HG03135 (cell line): ENCODE results near the gene LELP1.
"Not testable (repeated sequence)": the region's sequence is repeated elsewhere in the genome, so short reads cannot be mapped to it uniquely, and the experiment has no call there.

Experiments
- ATAC-seq: cut with Tn5 transposase; IDR thresholded peaks from one replicate; pipeline ENCODE4 v1.9.1; 2021; ENCODE audit warnings: mild to moderate bottlenecking, moderate library complexity; ENCODE audit not compliant: unreplicated experiment

The LELP1 gene

GRCh38 chr1:153203130-153203529 lies at the start of gene LELP1:
Gene LELP1, plus strand, starts transcription at chr1:153203430. Its CDS starts 1,278 bp downstream, at chr1:153204708.
- ATAC-seq, result no peak

GRCh38 chr1:153155541-153155940 lies 47.7 kb upstream of the LELP1 start:
- ATAC-seq, result no peak

GRCh38 chr1:153168686-153169085 lies 34.5 kb upstream of the LELP1 start:
- ATAC-seq, result no peak

- ATAC-seq, result no peak
Observed at GRCh38 chr1:153174624-153175023, 28.6 kb upstream of the LELP1 start.

GRCh38 chr1:153178922-153179321 lies 24.3 kb upstream of the LELP1 start:
- ATAC-seq, result no peak

- ATAC-seq, result no peak
Observed at GRCh38 chr1:153180556-153180955, 22.7 kb upstream of the LELP1 start.

- not testable (repeated sequence) for ATAC-seq
Observed at GRCh38 chr1:153188301-153188700, 14.9 kb upstream of the LELP1 start.

- no peak for ATAC-seq
Observed at GRCh38 chr1:153190373-153190772, 12.9 kb upstream of the LELP1 start.

GRCh38 chr1:153192697-153193096 lies 10.5 kb upstream of the LELP1 start:
- ATAC-seq, result no peak

- no peak for ATAC-seq
Observed at GRCh38 chr1:153194331-153195050, 8.7 kb upstream of the LELP1 start.

- no peak for ATAC-seq
Observed at GRCh38 chr1:153195216-153195615, 8.0 kb upstream of the LELP1 start.

GRCh38 chr1:153202006-153202405 lies 1.2 kb upstream of the LELP1 start:
- ATAC-seq, result no peak

- no peak for ATAC-seq
Observed at GRCh38 chr1:153206631-153207030, 3.4 kb downstream of the LELP1 start.

GRCh38 chr1:153210206-153210605 lies 7.0 kb downstream of the LELP1 start:
- no peak for ATAC-seq

GRCh38 chr1:153212201-153212600 lies 9.0 kb downstream of the LELP1 start:
- ATAC-seq, result no peak

- no peak for ATAC-seq
Observed at GRCh38 chr1:153213519-153213918, 10.3 kb downstream of the LELP1 start.

- no peak for ATAC-seq
Observed at GRCh38 chr1:153217212-153217611, 14.0 kb downstream of the LELP1 start, which contains the start of gene PRR9. Gene PRR9, plus strand, starts transcription at chr1:153217584. Its CDS starts 561 bp downstream, at chr1:153218145.

- ATAC-seq, result no peak
Observed at GRCh38 chr1:153217744-153218416, 14.7 kb downstream of the LELP1 start.

GRCh38 chr1:153220606-153221303 lies 17.5 kb downstream of the LELP1 start:
- no peak for ATAC-seq

- ATAC-seq, result peak; percentile 63
Observed at GRCh38 chr1:153223040-153223891, 20.0 kb downstream of the LELP1 start.

GRCh38 chr1:153227810-153228209 lies 24.6 kb downstream of the LELP1 start:
- no peak for ATAC-seq
